GM12892 (cell line): ENCODE results near the gene MZT2B.
"Not testable (repeated sequence)": the region's sequence is repeated elsewhere in the genome, so short reads cannot be mapped to it uniquely, and the experiment has no call there.

Experiments
- POLR2A ChIP-seq: IDR thresholded peaks from 2 replicates; pipeline ENCODE4 v1.6.1; 2011; ENCODE audit warnings: low read depth, low read length, control low read depth
- POLR2AphosphoS5 ChIP-seq: IDR thresholded peaks from 2 replicates; pipeline ENCODE4 v1.6.1; 2011; ENCODE audit warnings: low read depth, low read length, control low read depth
- TAF1 ChIP-seq: IDR thresholded peaks from 2 replicates; pipeline ENCODE4 v1.6.1; 2011; ENCODE audit warnings: low read depth, mild to moderate bottlenecking, control low read depth, low read length, borderline replicate concordance

GRCh38 chr2:130138841-130139251 lies 43.2 kb upstream of the MZT2B start:
- TF ChIP-seq POLR2A, POLR2AphosphoS5, TAF1: not testable (repeated sequence)
